ENCODE measurements around the gene NCK2. TPM values are rescaled to one million over a fixed set of nuclear protein-coding genes. Genes with fewer than 3 reads are reported as not detected.

NCK2 gene
- total RNA-seq, 1 experiment from 2014 or later, result 89.7 TPM

DNA sequence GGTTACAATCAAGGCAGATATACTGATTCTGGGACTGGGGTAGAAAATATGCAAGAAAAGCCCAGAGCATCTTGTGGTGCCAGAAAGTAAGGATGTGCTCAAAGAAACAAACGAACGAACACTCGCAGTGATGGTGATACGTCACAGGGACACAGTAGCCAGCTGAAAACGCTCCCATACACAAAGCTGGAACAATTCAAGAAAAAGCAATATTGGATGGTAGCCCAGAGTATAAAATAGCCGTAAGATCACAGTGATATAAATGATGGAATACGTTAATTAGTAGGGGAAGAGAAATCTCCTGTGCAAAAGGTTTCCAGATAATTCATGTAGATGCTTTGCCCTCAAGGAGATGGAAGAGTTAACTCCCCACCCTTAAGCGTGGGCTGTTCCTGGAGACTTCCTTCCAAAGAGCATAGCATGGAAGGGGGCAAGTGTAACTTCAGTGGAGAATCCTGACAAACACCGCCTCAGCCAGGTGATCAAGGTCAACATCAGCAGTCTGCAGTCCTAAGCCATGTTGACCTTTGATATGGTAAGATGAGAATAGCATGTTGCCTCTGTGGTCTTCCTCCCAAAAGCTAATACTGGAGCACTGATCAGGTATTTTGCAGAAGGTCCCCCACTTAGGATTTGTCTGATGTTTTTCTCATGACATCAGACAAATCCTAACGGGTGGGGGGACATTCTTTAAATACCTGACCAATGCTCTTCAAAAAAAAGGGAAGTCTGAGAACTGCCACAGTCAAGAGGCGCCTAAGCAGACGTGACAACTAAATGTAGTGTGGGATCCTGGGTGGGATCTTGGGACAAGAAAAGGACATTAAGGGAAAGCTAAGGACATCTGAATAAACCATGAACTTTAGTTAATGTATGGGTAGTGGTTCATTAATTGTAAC is 99.0 kb downstream of the NCK2 start:
- in situ Hi-C loops (cut with HindIII; ENCODE audit: low pct_unique_long_range_greater_than_20kb, low sequenced_read_pairs), result no loop called here
- no peak for DNase-seq (ENCODE audit: low read depth, low spot score)

DNA sequence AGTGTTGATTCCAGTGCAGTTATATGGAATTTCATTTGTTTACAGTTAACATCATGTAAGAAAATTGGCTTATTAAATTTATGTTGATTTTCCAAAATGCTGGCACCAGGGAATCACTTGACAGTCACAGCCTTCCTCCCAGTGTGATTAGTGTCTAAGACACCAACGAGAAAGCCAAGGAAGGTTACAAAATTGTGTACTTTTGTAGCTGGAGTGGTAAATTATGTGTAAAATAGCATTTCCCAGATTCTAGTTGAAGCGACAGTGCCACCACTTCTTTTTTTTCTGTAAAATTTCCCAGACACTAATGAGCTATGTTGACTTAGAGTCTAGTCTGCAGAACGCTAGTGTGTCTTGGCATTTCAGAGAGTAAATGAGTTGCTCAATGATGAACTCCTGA is 101.3 kb downstream of the NCK2 start:
- in situ Hi-C loops (cut with HindIII; ENCODE audit: low pct_unique_long_range_greater_than_20kb, low sequenced_read_pairs), result no loop called here
- no peak for DNase-seq (ENCODE audit: low read depth, low spot score)

DNA sequence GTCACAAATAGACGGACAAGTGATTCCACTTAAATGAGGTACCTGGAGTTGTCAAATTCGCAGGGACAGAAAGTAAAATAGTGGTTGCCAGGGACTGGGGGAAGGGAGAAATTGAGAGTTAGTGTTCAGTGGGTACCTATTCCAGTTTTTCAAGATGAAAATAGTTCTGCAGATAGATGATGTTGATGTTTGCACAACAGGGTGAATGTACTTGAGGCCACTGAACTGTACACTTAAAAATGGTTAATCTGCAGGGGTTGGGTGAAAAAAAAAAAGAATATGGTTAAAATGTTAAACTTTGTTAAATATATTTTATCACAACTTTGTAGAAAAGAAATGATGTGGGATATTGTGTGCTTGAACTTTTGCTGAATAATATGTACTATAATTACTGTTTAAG is 102.3 kb downstream of the NCK2 start:
- in situ Hi-C loops (cut with HindIII; ENCODE audit: low pct_unique_long_range_greater_than_20kb, low sequenced_read_pairs), result no loop called here
- no peak for DNase-seq (ENCODE audit: low read depth, low spot score)

DNA sequence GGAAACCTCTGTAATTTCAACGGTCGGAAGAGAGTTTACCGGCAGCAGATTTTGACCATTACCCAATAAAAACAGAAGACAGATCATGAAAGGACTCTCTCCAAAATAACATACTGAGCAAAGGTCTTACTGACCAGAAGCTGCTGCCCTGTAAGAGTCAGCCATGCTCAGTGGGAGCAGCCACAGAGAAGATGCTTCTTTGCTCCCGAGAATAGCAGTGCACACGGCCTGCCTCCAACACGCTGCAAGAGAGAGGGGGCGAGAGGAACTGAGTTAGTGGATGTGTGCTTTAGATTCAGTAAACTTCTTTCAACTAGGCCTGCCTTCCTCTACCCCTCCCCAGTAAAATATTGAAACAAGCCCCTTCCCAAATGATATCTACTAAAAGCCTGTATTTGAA is 103.7 kb downstream of the NCK2 start:
- DNase-seq (ENCODE audit: low read depth, low spot score), result no peak
- in situ Hi-C loops (cut with HindIII; ENCODE audit: low pct_unique_long_range_greater_than_20kb, low sequenced_read_pairs), result no loop called here

DNA sequence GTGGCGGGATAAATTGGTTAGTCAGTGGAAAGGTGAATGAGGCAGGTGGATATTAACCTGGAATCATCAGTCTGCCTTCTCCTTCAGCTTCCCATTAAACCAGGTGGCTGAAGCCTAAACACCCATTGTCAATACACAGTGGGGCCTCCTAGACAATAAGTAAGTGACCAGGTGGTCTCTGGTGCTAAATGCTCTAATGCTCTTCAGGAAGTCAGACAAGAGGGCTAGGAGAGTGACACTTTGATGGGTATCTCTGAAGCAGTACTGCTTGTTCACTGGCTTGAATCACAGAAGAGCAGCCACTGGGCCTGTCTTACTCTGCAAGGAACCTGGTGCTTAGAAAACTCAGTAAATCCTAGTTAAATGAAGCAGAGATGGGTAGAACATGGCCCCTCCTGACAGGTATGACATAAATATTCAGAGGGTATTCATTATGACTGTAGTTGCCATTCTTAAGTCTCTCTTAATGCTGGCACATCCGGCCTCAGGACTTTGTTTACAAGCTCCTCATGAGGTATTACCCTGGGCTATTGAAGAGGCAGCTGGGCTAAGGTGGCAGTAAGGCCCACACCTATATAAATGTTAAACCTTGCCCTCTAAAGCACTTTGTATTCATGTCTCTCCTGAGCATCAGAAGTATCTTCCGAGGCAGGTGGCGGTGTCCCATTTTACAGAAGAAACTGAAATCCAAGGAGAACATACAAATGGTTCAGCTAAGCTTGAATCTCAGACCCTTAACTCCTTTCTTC is 104.9 kb downstream of the NCK2 start:
- in situ Hi-C loops (cut with HindIII; ENCODE audit: low pct_unique_long_range_greater_than_20kb, low sequenced_read_pairs), result no loop called here

DNA sequence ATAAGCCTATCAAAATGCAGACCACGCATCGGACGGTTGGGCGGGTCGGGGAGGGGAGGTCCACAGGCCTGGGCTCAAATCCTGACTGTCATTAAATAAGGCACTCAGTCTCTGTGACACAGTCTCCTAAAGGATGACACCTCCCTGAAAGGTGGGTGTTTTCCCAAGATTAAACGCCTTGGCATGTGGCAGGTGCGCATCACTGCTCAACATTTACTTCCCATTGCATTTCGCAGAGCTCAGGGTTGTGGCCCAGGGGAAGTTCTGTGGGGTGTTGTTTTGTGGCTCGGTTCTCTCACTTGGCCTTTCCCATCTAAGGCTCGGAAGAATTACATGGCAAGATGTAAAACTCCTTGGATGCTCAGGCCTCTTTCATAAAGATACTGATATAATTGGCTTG is 107.4 kb downstream of the NCK2 start:
- DNase-seq (ENCODE audit: low read depth, low spot score), result no peak
- in situ Hi-C loops (cut with HindIII; ENCODE audit: low pct_unique_long_range_greater_than_20kb, low sequenced_read_pairs), result no loop called here

More for the DNA sequence above, 104.9 kb downstream of the NCK2 start:
- DNase-seq (ENCODE audit: low read depth, low spot score), result no peak

DNA sequence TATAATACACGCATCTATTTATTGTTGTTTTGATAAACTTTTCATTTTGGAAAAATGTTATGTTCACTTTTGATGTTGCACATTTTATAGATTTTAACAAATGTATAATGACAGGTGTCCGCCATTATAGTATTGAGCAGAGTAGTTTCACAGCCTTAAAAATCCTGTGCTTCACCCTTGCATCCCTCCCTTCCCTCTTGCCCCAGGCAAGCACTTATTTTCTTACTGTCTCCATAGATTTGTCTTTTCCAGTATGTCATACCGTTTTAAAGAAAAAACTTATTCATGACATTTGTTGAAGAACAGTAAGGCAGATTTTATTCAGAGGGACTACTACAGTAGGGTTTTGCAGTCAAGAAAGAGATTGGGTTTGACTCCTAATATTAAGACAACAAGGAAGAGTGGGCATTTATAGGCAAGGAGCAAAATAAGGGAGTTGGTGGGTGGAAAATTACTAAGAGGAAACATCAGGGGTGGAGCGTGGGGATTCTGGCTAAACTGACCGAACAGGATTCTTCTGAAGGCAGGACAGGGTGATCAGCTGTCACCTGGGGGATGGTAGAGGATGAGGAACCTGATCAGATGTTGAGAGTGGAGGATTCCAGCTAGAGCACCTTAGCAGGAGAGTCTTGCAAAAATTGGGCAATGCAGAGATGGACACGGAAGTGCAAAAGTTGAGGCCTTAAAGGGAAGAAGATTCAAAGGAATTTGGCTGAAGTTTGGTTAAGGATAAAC is 108.8 kb downstream of the NCK2 start:
- DNase-seq (ENCODE audit: low read depth, low spot score), result no peak
- in situ Hi-C loops (cut with HindIII; ENCODE audit: low pct_unique_long_range_greater_than_20kb, low sequenced_read_pairs), result no loop called here

DNA sequence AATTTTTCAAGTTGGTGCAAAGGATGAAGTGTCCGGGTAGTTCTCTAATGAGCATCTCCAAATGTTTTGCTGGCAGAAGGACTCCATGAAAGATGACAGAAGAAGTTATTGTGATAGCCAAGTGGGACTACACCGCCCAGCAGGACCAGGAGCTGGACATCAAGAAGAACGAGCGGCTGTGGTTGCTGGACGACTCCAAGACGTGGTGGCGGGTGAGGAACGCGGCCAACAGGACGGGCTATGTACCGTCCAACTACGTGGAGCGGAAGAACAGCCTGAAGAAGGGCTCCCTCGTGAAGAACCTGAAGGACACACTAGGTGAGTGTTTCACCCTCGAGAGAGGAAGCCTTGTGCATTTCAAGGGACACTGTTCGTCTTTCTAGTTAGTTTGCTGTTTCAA is 110.3 kb downstream of the NCK2 start:
- no peak for DNase-seq (ENCODE audit: low read depth, low spot score)
- in situ Hi-C loops (cut with HindIII; ENCODE audit: low pct_unique_long_range_greater_than_20kb, low sequenced_read_pairs), result no loop called here

DNA sequence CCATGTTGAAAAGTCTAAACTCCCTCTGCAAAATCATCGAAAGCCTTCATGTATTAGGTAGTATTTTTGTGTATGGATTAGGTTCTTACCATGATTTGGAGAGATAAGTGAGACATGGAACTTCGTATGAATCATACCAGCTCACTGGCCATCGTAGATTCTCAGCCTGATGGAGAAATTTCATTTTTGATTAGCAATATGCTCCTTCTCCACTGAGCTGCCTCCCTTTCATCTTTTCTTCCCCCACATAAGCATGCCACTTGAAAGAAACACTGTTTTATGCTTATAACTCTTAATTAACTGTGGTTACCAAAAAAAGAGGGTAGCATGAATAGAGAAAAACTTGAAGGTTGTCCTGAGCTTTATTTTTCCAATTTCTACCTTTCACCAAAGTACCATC is 111.9 kb downstream of the NCK2 start:
- in situ Hi-C loops (cut with HindIII; ENCODE audit: low pct_unique_long_range_greater_than_20kb, low sequenced_read_pairs), result no loop called here
- DNase-seq (ENCODE audit: low read depth, low spot score), result no peak

DNA sequence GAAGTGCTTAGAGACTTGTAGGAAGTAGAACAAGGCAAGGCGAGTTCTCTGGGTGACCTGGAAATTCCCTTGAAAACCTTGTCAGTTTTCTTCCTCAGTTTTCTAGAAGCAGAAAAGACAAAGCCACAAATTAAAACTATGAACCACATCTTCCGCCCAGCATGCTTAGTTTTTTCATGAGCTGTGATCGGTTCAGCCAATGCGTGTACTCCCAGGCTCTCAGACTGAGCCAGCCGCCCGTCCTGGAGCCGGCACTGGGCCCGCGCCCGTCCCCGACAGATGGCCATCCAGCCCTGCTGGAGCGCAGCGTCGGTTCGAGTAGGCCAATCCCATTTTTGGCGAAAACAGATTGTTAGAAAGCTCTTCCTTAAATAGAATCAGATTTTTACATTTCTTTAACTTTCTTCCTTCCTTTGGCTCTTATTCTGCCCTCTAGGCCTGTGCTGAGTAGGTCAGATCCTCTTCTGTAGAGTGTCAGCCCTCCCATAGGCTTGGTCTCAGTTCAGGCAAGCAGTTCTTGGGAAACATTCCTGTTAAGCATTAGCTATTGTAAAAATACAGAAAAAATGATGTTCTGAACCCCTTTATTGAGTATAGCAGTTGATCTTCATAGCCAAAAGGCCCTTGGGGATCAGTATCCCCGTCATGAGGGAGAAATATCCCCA is 112.5 kb downstream of the NCK2 start:
- DNase-seq (ENCODE audit: low read depth, low spot score), result no peak
- in situ Hi-C loops (cut with HindIII; ENCODE audit: low pct_unique_long_range_greater_than_20kb, low sequenced_read_pairs), result no loop called here

DNA sequence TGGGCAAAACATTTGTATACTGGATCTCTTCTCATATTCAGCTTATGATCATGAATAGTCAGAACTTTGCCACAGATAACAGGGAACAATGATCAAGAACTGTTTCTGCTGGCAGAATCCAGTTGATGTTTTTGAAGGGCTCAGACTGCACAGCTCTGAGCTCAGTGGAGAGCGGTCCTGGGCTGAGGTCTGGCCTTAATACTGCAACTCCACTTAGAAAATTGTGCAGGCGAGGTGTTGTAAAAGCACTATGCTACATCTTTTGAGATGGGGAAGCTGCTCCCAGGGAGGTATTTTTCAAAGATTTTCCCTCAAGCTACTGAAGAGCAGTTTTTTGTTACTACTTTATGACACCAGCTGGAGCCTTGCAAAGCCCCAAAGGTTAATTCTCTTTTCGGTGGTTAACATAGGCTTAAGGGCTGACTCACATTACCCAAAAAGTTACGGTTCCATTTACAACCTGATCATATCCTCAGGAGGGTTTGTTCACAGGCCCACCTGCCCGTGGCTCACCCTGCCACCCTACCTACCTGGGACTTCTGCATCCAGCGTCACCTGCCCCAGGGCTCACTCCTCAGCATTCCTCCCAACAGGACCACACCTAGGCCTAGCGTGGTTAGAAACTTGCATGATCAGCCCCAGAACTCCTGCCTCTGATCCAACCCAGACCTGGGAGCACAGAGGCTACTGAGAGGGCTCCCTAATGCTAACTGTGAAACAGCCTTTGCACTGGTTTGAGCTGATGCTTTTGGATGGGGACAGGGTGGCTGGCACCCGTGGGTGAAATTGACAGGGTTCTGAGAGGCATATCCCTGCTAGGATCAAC is 114.4 kb downstream of the NCK2 start:
- in situ Hi-C loops (cut with HindIII; ENCODE audit: low pct_unique_long_range_greater_than_20kb, low sequenced_read_pairs), result no loop called here
- DNase-seq (ENCODE audit: low read depth, low spot score), result no peak

DNA sequence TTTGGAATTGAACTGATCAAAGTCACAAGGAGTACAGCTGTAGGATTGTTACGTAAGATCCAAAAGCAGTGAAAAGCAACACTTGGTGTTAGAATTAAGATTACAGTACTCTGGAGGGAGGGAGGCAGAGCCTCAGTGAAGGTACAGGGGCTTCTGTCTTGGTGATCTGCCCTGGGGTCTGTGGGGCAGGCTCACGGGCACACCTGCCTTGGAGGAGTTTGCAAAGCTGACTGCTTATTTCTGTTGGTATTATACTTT is 114.9 kb downstream of the NCK2 start:
- in situ Hi-C loops (cut with HindIII; ENCODE audit: low pct_unique_long_range_greater_than_20kb, low sequenced_read_pairs), result no loop called here
- no peak for DNase-seq (ENCODE audit: low read depth, low spot score)

DNA sequence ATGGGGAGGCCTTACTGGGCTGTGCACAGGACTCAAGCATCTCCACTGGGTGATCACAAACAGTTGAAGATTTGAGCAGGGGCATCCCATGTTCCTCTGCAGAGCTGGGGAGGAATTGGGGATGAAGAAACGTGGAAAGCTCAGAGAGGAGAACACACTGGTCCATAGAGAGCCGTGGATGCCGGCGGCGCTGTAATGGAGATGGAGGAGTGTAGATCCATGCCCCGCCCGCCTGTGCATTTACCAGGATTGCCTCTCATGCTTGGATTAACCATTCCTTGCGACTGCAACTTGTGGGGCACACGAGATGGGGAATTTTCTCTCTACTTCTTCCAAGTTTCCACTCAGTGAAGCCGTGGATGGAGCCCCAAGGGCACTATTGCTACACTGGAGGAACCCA is 115.9 kb downstream of the NCK2 start:
- in situ Hi-C loops (cut with HindIII; ENCODE audit: low pct_unique_long_range_greater_than_20kb, low sequenced_read_pairs), result no loop called here

DNA sequence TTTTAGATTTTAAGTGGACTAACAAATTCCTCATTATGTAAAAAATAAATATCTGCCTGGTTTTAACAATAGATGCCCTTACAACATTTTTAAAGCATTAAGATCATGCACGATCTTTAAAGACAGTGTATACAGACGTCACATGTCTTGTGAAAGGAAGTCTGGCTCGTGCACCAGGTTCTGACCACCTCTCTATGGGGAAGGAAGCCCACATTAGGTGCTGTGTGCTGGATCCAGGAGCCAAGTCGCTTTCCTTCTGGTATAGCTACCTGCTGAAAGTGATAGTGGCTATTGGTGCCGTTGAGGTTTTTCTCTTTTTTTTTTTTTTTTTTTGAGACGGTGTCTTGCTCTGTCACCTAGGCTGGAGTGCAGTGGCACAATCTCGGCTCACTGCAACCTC is 116.5 kb downstream of the NCK2 start:
- in situ Hi-C loops (cut with HindIII; ENCODE audit: low pct_unique_long_range_greater_than_20kb, low sequenced_read_pairs), result no loop called here

More for the DNA sequence above, 115.9 kb downstream of the NCK2 start:
- no peak for DNase-seq (ENCODE audit: low read depth, low spot score)

DNA sequence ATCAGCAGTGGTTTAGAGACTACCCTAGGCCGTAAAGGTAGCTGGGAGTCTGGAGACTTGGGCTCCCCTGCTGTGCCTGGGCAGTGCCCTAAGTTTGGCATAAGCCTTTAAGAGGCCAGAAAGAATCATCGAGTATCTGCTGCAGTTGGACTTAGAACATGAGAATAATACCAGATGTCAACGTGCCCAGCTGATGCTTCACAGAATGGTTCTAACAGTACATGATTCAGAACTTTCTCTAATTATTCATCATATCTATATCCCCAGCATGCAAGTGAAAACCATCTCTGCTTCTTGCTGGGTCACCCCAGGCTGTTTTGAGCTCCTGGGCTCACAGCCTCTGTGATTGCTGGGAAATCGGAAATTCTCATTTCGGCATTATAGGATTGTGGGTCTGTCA is 118.1 kb downstream of the NCK2 start:
- in situ Hi-C loops (cut with HindIII; ENCODE audit: low pct_unique_long_range_greater_than_20kb, low sequenced_read_pairs), result no loop called here
- no peak for DNase-seq (ENCODE audit: low read depth, low spot score)

More for the DNA sequence above, 116.5 kb downstream of the NCK2 start:
- no peak for DNase-seq (ENCODE audit: low read depth, low spot score)

DNA sequence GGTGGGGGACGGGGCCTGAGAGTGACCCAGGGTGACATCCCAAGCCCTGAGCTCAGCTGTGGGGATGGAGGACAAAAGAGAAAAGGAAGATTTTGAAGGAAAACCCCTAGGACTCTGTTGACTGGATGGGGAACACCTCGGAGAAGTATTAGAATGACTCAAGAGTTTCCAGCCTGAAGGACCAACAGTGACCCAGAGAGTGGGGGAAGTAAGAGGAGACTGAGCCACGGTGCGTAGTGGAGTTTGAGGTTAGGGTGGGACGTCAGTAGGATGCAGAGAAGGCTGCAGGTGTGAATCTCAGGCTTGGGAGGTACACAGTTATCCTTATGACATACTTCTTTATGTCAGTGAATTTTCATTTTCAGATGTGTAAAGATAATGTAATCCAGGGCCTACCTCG is 119.5 kb downstream of the NCK2 start:
- no peak for DNase-seq (ENCODE audit: low read depth, low spot score)
- in situ Hi-C loops (cut with HindIII; ENCODE audit: low pct_unique_long_range_greater_than_20kb, low sequenced_read_pairs), result no loop called here

DNA sequence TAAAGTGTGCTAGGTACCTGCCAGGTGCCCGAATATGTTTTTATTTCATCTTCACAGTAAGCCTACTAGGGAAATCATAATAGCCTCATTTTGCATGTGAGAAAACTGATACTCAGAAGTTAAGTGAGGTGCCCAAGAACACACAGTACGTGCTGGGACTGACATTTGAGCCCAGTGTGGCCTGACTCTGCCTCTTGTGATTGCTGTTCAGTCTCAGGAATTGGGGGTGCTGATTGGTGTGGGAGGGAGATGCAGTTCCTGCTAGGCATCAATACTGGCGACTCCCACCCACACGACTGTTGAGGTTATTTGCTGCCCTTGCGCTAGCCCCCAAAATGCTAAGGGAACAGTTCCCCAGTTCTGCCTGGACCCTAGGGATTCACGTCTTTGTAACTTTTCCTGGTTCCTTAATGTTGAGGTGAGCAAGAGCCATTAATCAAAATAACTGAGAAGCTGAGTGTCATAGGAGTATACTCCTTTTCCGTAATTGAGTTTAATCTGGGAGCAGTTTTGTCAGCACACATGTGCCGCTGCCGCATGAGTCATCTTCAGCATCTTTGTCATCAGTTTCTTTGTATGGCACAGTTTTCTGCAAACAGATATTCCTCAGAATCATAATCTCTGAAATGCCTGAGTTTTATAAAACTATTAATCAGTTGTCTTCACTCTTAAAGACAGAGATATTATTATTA is 120.7 kb downstream of the NCK2 start:
- in situ Hi-C loops (cut with HindIII; ENCODE audit: low pct_unique_long_range_greater_than_20kb, low sequenced_read_pairs), result no loop called here
- DNase-seq (ENCODE audit: low read depth, low spot score), result no peak
